GM20000 (cell line): ENCODE data around the gene ROS1.
"Not testable (repeated sequence)": the region's sequence is repeated elsewhere in the genome, so short reads cannot be mapped to it uniquely, and the experiment has no call there.

Experiments
- DNase-seq: peaks from one replicate; pipeline ENCODE4 v3.0.0; 2012; ENCODE audit warnings: low spot score
- TF ChIP-seq, protein P1 (sequence below): IDR thresholded peaks from 2 replicates; pipeline ENCODE4 v1.5.1; 2012; ENCODE audit warnings: mild to moderate bottlenecking, control low read depth; ENCODE audit errors: extremely low read depth, missing control alignments

ROS1 gene

DNA sequence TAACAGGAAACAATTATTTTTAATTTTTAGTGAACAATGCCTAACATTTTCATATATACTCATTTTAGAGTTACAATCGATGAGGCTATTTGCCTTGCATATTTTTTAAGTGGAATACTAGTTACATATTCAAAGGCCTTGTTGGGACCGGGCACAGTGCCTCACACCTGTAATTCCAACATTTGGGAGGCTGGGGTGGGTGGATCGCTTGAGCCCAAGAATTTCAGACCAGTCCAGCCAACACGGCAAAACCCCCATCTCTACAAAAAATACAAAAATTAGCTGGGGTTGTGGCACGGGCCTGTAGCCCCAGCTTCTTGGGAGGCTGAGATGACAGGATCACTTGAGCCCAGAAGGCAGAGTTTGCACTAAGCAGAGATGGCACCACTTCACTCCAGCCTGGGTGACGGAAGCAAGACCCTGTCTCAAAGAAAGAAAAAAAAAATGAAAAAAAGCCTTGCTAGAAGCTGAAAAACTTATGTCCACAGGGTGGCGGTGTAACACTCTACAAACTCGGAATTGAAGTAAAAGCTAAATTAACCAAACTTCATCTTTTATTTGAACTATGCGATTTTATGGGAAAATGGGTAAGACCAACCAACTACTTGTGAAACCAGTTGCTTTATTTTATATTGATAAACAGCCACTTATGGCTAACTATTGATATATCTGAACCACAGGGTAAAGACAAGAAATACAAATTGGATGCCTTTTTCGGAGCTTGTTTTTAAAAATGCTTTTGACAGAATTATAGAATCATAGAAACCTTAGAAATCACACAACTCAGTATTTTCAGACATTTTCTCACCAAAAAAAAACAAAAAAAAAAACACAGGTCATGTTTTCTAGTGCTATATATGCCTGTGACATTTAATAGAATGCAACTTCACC lies 24.1 kb upstream of the ROS1 start:
- TF ChIP-seq, protein P1, sequence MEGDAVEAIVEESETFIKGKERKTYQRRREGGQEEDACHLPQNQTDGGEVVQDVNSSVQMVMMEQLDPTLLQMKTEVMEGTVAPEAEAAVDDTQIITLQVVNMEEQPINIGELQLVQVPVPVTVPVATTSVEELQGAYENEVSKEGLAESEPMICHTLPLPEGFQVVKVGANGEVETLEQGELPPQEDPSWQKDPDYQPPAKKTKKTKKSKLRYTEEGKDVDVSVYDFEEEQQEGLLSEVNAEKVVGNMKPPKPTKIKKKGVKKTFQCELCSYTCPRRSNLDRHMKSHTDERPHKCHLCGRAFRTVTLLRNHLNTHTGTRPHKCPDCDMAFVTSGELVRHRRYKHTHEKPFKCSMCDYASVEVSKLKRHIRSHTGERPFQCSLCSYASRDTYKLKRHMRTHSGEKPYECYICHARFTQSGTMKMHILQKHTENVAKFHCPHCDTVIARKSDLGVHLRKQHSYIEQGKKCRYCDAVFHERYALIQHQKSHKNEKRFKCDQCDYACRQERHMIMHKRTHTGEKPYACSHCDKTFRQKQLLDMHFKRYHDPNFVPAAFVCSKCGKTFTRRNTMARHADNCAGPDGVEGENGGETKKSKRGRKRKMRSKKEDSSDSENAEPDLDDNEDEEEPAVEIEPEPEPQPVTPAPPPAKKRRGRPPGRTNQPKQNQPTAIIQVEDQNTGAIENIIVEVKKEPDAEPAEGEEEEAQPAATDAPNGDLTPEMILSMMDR, result peak; percentile 33
- peak; percentile 30 for DNase-seq

DNA sequence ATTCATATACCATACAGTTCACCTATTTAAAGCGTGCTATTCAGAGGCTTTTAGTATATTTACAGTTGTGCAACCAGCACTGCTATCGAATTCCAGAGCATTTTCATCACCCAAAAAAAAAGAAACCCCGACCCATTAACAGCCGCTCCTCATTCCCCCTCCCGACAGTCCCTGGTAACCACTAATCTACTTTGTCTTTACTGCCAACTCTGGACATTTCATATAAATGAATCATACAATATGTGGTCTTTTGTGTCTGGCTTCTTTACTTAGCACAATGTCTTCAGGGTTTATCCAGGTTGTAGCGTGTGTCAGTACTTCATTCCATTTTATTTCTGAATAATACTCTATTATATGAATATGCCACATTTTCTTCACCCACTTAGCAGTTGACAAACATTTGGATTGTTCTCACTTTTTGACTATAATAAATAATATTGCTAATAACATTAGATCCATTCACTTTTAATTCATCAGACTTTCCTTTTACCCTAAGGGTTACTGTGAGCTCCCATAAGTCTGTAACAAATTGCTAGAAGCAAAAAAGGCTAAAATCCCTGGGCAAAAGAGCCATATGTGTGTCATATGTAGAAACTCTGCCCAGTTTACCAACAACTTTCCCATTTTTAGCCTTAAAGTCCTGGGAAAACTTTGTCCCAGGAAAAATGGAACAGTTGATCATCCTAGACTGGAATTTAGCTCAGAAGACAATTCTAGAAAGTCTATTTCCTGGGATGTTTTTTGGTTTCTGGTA lies 23.2 kb upstream of the ROS1 start:
- DNase-seq, result no peak
- TF ChIP-seq, protein P1, result no peak

DNA sequence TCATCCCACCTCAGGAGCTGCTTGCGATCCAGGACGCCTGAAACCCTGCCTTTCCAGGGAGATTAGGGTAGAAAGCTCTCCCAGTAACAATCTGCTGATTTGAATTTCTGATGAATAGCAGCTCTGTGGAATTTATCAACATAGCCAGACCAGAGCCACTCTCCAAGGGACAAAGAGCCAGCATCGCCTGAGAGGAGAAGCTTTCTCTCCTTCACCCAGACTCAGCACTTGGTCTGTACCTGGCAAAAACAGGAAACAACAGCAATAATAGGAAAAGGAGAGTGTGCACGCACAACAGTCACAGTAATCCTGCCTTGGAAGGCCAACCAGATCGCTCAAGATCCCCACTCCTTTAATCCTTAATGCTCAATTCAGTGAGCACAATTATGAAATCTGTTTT lies 22.3 kb upstream of the ROS1 start:
- TF ChIP-seq, protein P1, result no peak
- no peak for DNase-seq

DNA sequence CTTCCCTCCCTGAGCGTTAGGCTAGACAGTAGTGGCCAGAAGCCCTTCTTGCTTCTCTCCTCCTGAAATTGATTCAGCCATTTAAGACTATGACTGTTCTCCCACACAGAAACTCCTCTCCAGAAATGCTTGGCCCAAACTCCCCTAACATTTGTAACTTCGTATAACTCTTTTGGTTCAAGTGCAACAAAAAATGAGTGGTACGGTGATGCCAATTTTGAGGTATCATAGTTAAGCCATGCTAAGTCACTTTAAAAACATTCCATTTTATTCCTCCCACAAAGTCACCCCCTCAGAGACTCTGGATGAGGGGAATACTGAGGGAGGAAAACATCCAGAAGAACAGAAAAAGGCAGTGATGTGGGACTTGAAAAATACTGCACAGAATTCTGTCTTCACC lies 21.1 kb upstream of the ROS1 start:
- TF ChIP-seq, protein P1, result no peak
- DNase-seq, result no peak

DNA sequence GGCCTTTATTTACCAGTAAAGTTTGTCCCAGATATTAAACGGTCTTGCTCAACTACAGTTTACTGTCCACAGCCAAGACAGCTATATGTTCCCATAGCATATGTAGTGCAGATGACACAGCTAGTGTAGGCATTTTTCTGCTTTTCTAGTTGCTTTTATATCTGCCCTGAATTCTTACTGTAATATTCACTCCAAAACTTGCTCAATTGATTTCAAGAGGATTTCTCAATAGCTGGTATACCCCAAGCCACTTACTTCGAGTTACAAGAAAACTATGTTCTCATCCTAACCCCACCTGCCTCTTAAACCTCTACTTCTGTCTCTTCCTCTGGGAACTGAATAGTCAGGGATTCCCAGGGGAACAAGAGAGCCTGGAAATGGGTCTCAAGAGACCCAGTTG lies 18.9 kb upstream of the ROS1 start:
- no peak for DNase-seq
- TF ChIP-seq, protein P1, result no peak

DNA sequence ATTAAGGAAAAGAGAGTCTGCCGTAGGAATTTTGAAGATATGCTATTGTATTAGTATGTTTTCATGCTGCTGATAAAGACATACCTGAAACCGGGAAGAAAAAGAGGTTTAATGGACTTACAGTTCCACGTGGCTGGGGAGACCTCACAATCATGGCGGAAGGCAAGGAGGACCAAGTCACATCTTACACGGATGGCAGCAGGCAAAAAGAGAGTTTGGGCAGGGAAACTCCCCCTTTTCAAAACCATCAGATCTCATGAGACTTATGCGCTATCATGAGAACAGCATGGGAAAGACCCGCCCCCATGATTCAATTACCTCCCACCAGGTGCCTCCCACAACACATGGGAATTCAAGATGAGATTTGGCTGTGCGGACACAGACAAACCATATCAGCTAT lies 16.6 kb upstream of the ROS1 start:
- not testable (repeated sequence) for DNase-seq

DNA sequence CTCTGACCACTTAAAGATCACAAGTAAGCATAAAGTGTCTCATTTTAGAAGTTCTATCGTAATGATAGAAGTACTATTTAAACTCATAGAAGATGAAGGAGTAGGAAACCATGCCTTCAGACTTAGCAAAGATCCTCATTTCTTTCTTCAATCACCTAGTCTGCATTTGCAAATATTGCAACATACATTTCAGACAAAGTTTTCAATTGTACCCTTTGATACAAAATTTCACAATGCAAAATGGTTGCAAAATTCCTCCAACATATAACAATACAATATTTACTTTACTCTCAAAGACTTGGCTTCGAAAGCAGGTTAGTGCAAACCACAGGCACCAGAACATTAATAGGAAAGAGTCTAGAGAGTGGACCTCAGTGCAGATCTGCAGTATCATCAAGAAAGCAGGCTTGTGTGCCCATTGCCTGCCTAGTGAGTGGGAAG lies 16.1 kb upstream of the ROS1 start:
- TF ChIP-seq, protein P1, result no peak
- DNase-seq, result no peak
